Hepatocyte (in vitro differentiated cells): Measurements from ENCODE around the gene SLC25A17. TPM values are rescaled to one million over a fixed set of nuclear protein-coding genes. Genes with fewer than 3 reads are reported as not detected.
"Not testable (repeated sequence)": the region's sequence is repeated elsewhere in the genome, so short reads cannot be mapped to it uniquely, and the experiment has no call there.

Source experiments
- DNase-seq: peaks from one replicate; pipeline ENCODE4 v3.0.0-alpha.2; 2016; ENCODE audit warnings: low spot score
- H2AFZ ChIP-seq: fragments of 200-600 bp; sonication (generic); 2 replicates; pipeline ENCODE4 v1.6.0; 2016; ENCODE audit warnings: antibody characterized with exemption, mild to moderate bottlenecking
- H3K27ac ChIP-seq: fragments of 200-600 bp; sonication (generic); 2 replicates; pipeline ENCODE4 v1.5.1; 2016; ENCODE audit warnings: mild to moderate bottlenecking
- H3K27me3 ChIP-seq: fragments of 200-600 bp; sonication (generic); 2 replicates; pipeline ENCODE4 v1.6.1; 2016
- H3K36me3 ChIP-seq: fragments of 200-600 bp; sonication (generic); replicated peaks from 2 replicates; pipeline ENCODE4 v1.5.1; 2016; ENCODE audit warnings: low read depth; ENCODE audit not compliant: insufficient read depth
- H3K4me1 ChIP-seq: fragments of 200-600 bp; sonication (generic); 2 replicates; pipeline ENCODE4 v1.5.1; 2016; ENCODE audit warnings: mild to moderate bottlenecking, moderate library complexity; ENCODE audit not compliant: insufficient read depth
- H3K4me2 ChIP-seq: fragments of 200-600 bp; sonication (generic); 2 replicates; pipeline ENCODE4 v1.6.0; 2016
- H3K4me3 ChIP-seq: fragments of 200-600 bp; sonication (generic); 2 replicates; pipeline ENCODE4 v1.5.1; 2016; ENCODE audit warnings: mild to moderate bottlenecking
- H3K79me2 ChIP-seq: fragments of 200-600 bp; sonication (generic); 2 replicates; pipeline ENCODE4 v1.6.0; 2017; ENCODE audit warnings: mild to moderate bottlenecking
- H3K9me2 ChIP-seq: fragments of 200-600 bp; sonication (generic); replicated peaks from 2 replicates; pipeline ENCODE4 v1.6.0; 2017; ENCODE audit warnings: mild to moderate bottlenecking; ENCODE audit not compliant: insufficient read depth
- H3K9me3 ChIP-seq: fragments of 200-600 bp; sonication (generic); 2 replicates; pipeline ENCODE4 v1.5.1; 2016; ENCODE audit warnings: low read depth, mild to moderate bottlenecking
- H4K20me1 ChIP-seq: fragments of 200-600 bp; sonication (generic); 2 replicates; pipeline ENCODE4 v1.6.0; 2016; ENCODE audit warnings: mild to moderate bottlenecking; ENCODE audit not compliant: insufficient read depth, poor library complexity, severe bottlenecking
- EZH2 ChIP-seq: fragments of 200-600 bp; sonication (generic); IDR thresholded peaks from 2 replicates; pipeline ENCODE4 v1.6.1; 2016; ENCODE audit warnings: antibody characterized with exemption, mild to moderate bottlenecking, borderline replicate concordance
- EZH2phosphoT487 ChIP-seq: fragments of 200-600 bp; sonication (generic); IDR thresholded peaks from one replicate; pipeline ENCODE4 v1.6.1; 2018; ENCODE audit warnings: antibody characterized with exemption, mild to moderate bottlenecking, low read depth, moderate library complexity; ENCODE audit not compliant: unreplicated experiment, severe bottlenecking
- WGBS: methylation state at CpG from one replicate; pipeline ENCODE4 v1.1.6; 2016; ENCODE audit warnings: low lambda C conversion rate; ENCODE audit errors: missing lambda C conversion rate; 5-methylcytosine and 5-hydroxymethylcytosine counted together
- polyA plus RNA-seq: library from polyadenylated mRNA; unstranded; fragments of >200 nt; fragmentation: Nextera tagmentation; extraction: Ambion mirVana; gene quantifications from 2 replicates; pipeline ENCODE4 v1.2.1, GENCODE V29; 2016
- total RNA-seq: library from RNA; depleted of rRNA; stranded (reverse); fragments of >200 nt; gene quantifications from 2 replicates; pipeline ENCODE4 v1.2.3, GENCODE V29; 2014
- TF ChIP-seq, protein P1 (sequence below): fragments of 200-600 bp; sonication (generic); IDR thresholded peaks from 2 replicates; pipeline ENCODE4 v1.5.1; 2016; ENCODE audit warnings: antibody characterized with exemption, mild to moderate bottlenecking; ENCODE audit not compliant: poor library complexity

SLC25A17 gene
- total and polyA plus RNA-seq, 2 experiments from 2014 or later = 20.5 to 24.8 TPM

DNA sequence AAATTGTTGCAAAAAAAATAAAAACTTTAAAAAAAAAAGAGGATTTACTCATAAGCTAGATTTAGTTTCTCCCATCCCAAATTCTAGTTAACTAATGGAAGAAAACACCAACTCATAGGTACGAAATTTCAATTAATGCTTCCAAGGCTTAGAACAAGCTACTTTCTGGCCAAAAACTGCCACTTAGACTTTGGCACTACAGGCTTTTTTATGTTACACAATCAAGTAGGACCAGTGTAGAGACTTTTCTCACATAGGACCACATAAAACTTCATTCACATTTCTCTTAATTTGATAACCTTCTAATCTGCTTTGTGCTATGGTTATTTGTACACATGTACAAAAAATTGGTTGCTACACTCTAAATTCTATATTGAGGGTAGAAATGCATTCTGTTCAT is 34.2 kb upstream of the SLC25A17 start:
- no peaks in the 10 kb centered on the region for H3K9me2 ChIP-seq
- no peak for DNase-seq
- H2AFZ ChIP-seq = no peak overlapping the region
- 69% methylated on average over 1 of the region's 1 CpG for WGBS
- peak overlapping the region; percentile 42 for H3K27ac ChIP-seq
- H3K4me3 ChIP-seq = peak overlapping the region; percentile 18
- TF ChIP-seq, protein P1, sequence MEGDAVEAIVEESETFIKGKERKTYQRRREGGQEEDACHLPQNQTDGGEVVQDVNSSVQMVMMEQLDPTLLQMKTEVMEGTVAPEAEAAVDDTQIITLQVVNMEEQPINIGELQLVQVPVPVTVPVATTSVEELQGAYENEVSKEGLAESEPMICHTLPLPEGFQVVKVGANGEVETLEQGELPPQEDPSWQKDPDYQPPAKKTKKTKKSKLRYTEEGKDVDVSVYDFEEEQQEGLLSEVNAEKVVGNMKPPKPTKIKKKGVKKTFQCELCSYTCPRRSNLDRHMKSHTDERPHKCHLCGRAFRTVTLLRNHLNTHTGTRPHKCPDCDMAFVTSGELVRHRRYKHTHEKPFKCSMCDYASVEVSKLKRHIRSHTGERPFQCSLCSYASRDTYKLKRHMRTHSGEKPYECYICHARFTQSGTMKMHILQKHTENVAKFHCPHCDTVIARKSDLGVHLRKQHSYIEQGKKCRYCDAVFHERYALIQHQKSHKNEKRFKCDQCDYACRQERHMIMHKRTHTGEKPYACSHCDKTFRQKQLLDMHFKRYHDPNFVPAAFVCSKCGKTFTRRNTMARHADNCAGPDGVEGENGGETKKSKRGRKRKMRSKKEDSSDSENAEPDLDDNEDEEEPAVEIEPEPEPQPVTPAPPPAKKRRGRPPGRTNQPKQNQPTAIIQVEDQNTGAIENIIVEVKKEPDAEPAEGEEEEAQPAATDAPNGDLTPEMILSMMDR = no peak
- TF ChIP-seq EZH2 (no peak), EZH2phosphoT487 (no peak)
- no peaks in the 10 kb centered on the region for H3K27me3 ChIP-seq
- H3K79me2 ChIP-seq = peaks cover 92% of the 10 kb centered on the region
- no peaks in the 10 kb centered on the region for H3K36me3 ChIP-seq
- H3K9me3 ChIP-seq = no peaks in the 10 kb centered on the region
- H3K4me1 ChIP-seq = peaks cover 33% of the 10 kb centered on the region
- peak overlapping the region; percentile 81 for H3K4me2 ChIP-seq
- peaks cover 60% of the 10 kb centered on the region for H4K20me1 ChIP-seq

DNA sequence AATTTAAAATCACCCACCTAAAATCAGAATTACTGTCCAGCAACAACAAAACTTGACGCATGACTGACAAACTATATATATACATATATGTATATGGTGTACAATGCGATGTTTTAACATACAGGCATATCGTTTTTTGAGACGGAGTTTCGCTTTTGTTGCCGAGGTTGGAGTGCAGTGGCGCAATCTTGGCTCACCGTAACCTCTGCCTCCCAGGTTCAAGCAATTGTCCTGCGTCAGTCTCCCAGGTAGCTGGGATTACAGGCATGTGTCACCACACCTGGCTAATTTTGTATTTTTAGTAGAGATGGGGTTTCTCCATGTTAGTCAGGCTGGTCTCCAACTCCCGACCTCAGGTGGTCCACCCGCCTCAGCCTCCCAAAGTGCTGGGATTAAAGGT is 26.7 kb upstream of the SLC25A17 start:
- Histone ChIP-seq H3K79me2 (peaks cover 99% of the 10 kb centered on the region), H4K20me1 (peaks cover 31% of the 10 kb centered on the region)
- H3K36me3 ChIP-seq, H2AFZ ChIP-seq, DNase-seq, H3K4me3 ChIP-seq, H3K27ac ChIP-seq, H3K27me3 ChIP-seq, H3K4me1 ChIP-seq, H3K4me2 ChIP-seq, H3K9me3 ChIP-seq, H3K9me2 ChIP-seq: not testable (repeated sequence)
- 95% methylated on average over 11 of the region's 11 CpGs for WGBS

DNA sequence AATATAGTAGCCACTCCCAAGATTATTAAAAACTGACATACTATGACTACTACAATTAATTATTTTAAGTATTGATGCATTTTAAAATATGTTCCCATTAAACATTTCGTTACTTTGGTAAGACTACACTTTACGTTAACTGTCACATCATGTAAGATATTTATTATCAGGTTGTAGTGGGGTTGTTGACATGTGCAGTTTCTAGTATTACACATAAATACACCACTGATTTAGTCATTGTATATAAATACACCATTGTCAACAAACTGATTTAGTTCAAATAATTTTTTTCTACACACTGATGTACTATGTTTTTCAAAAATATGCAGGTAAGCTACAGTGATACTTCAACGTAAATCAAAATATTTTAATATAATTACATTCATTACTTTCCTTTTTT is 25.8 kb upstream of the SLC25A17 start:
- Histone ChIP-seq H2AFZ (no peak overlapping the region), H3K4me2 (no peak overlapping the region), H3K4me3 (no peak overlapping the region), H3K4me1 (no peaks in the 10 kb centered on the region), H4K20me1 (peaks cover 24% of the 10 kb centered on the region), H3K36me3 (no peaks in the 10 kb centered on the region), H3K9me3 (no peaks in the 10 kb centered on the region), H3K79me2 (peaks cover 98% of the 10 kb centered on the region), H3K9me2 (no peaks in the 10 kb centered on the region), H3K27me3 (no peaks in the 10 kb centered on the region), H3K27ac (no peak overlapping the region)
- 99% methylated on average over 3 of the region's 3 CpGs for WGBS
- no peak for TF ChIP-seq EZH2
- TF ChIP-seq, protein P1 = no peak
- TF ChIP-seq EZH2phosphoT487 = no peak
- DNase-seq = no peak

DNA sequence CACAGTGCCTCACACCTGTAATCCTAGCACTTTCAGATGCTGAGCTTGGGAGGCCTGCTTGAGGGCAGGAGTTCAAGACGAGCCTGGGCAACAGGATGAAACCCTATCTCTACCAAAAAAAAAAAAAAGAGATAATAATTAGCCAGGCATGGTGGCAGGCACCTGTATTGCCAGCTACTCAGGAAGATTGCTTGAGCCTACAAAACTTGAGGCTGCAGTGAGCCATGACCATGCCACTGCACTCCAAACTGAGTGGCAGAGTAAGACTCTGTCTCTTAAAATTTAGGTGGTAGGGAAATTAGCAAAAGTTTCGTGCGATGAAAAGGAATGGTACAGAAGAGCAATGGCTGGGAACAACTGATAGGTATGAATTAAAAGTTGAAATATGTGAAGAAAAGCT is 19.3 kb upstream of the SLC25A17 start:
- Histone ChIP-seq H4K20me1 (peaks cover 25% of the 10 kb centered on the region), H2AFZ (no peak overlapping the region), H3K9me2 (no peaks in the 10 kb centered on the region), H3K27me3 (no peaks in the 10 kb centered on the region), H3K36me3 (no peaks in the 10 kb centered on the region), H3K27ac (no peak overlapping the region), H3K9me3 (no peaks in the 10 kb centered on the region), H3K4me2 (no peak overlapping the region), H3K4me1 (no peaks in the 10 kb centered on the region), H3K79me2 (peaks cover 79% of the 10 kb centered on the region), H3K4me3 (no peak overlapping the region)
- DNase-seq = no peak
- whole genome bisulfite sequencing = 81% methylated on average over 3 of the region's 3 CpGs
- no peak for TF ChIP-seq EZH2phosphoT487
- no peak for TF ChIP-seq EZH2
